Pulmonary artery endothelial cell (primary cell): ENCODE data around the gene RERE. TPM values are rescaled to one million over a fixed set of nuclear protein-coding genes. Genes with fewer than 3 reads are reported as not detected.

Experiments used
- DNase-seq: peaks from one replicate; pipeline ENCODE4 v3.0.0-alpha.2; 2011; ENCODE audit warnings: low read depth, low spot score
- total RNA-seq: library from RNA; depleted of rRNA; stranded (reverse); fragments of >200 nt; gene quantifications from 2 replicates; pipeline ENCODE4 v1.2.3, GENCODE V29; 2014

Gene RERE
- total RNA-seq, 1 donor from 2014 or later: 60.7 TPM

DNA sequence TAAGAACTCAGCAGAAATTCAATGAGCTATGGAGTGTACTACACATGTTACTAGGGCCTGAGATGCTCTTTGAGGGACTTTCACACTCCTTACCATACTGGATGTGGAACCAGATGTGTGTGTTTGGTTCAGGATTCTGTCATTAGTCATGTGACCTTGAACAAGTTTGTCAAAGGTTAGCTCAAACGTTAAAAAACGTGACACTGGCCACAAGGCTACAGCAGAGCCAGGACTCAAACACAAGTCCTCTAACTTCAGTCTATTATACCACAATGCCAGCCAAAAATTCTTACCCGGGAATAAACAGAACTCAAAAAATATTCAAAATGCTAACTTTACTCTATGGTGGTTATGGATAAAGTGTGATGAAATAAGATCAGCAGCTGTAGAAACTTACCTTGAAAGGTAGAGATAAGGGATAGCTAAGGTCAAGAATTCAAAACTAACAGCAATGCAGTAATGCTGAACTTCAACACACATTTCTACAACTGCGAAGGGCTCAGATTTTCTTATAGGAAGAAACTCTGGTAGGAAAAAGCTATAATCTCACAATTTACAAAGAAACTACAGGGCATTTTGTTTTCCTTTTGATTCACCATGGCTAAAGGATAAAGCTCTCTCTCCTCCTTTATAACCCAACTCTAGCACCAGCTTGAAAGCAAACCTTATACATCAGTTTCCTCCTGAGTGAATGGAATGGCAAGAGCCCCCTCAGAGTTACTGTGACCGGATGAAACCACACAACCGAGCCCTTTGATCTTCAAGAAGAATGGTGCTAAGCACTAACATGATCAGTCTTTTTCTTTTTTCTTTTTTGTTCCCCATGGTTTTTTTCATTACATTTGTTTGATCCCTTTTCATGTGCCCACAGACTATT, 265.6 kb downstream of the RERE start:
- no peak for DNase-seq

DNA sequence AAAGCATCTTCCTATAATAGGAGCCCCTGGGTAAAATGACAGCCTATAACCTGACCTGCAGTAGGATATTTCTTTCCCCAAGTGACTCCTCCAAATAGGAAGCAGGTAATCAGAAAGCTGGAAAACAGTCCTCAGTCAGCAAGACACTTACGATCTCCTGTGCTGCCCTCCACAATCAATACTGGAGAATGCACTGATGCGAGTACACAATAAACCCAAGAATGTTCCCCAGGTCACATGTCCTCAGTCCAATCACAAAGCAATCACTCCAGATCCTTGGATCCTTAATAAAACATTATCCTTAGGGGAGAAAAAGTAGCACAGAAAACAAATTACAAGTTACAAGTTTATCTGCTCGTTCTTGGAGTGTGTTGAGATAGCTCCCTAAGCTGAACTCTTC, 266.4 kb downstream of the RERE start:
- DNase-seq: no peak

DNA sequence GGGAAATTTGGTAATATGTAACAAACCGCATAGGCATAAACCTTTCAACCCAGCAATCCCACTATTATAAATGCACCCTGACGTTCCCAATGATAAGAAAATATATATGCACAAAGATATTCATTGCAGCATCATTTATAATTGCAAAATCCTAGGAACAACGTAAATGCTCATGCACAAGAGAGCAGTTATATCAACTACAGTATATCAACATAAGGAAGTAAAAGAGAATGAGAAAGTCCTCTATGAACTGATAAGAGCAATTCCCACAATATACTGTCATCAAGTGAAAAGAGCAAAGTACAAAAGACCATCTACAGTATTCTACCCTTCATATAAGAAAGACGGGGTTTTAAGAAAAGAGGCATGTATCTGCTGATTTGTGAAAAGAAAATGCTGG, 269.6 kb downstream of the RERE start:
- DNase-seq: no peak

DNA sequence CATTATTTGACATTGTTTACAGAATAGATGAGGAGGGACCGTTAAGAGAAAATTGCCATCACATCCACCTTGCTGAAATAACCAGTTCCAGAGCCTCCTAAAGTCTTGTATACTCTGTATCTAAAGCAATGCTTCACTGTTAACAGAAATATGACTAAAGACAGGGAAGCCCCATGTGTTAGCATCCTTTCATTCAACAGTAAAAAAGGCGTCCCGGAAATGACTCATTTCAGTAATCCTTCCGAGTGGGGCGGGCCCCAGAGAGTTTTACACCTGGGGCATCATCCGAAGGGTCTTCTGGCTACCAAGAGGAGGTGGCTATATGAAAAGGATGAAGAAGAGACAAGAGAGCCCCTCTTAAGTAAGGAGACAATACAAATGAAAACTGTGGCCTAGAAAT, 272.4 kb downstream of the RERE start:
- DNase-seq: no peak

DNA sequence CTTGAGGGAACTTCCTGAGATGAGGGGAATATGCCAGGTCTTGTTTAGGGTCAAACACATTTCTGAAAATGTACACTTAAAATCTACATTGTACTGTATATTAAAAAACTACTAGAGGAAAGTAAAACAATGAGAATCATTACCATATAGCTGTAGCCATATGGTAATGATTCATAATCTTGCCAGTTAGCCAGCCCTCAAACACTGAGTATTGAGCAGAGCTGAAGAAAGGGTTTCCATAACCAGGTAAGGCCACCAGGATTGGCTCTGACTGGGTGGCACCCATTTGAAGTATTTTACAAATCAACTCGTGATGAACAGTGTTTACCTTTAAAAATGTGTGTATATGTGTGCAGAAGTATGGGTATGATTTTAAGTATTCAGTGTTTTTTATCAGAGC, 272.8 kb downstream of the RERE start:
- DNase-seq: no peak

DNA sequence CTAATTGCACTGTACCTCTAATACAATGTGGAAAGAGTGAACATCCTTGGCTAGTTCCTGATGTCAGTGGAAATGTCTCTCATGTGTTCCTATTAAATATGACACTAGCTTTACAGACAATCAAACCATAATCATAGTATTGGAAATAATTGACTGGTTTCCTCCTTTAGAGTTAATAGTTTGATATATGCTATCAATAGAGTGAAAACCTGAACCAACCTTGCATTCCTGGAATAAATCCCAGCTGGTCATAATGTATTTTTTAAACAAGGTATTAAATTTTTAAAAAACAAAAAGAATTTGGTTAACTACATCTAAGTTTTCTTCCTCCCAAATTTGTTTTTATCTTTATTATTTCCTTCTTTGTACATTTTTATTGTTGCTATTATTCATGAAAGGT, 273.5 kb downstream of the RERE start:
- DNase-seq: no peak

DNA sequence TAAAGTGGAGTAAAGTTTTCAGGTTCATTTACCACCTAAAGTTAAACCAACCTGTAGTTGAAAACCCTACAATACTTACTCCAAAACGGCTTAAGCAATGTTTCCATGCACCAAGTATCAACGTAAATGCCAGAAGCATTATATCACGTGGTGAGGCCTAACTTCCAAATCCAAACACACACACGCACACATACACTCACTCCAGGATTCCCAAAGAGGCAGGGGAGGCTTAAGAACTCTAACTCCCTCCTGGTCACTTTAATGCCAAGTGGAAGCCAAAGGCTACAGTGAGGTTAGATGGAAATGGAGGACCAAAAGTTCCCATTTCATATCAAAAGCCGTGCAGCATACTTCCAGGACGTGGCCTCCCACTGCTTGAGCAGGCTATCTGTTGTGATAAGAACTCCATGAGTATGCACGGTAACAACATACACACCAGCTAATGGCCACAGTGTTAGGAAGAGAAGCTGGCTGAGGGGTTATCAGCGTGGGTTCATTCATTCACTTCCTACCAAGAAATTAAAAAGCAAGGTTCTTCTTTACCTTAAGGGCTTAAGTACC, 275.4 kb downstream of the RERE start:
- DNase-seq: no peak

DNA sequence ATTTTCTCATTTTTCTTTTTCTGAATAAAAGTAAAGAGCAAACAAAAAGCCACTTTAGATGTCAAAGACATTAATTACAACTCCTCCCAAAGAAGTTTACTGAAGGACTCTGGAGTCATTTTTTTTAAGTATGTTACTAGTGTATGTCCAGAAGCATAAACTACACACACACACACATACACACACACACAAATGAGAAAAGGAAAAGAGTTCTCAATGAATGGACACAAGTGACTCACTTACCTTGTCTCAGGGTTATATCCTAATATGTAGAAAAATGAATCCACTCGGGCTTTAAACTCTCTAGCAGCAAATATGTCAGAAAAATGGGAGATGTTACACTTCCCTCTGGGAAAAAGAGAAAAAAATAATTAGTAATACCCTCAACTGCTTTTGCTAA, 276.5 kb downstream of the RERE start:
- DNase-seq: no peak

DNA sequence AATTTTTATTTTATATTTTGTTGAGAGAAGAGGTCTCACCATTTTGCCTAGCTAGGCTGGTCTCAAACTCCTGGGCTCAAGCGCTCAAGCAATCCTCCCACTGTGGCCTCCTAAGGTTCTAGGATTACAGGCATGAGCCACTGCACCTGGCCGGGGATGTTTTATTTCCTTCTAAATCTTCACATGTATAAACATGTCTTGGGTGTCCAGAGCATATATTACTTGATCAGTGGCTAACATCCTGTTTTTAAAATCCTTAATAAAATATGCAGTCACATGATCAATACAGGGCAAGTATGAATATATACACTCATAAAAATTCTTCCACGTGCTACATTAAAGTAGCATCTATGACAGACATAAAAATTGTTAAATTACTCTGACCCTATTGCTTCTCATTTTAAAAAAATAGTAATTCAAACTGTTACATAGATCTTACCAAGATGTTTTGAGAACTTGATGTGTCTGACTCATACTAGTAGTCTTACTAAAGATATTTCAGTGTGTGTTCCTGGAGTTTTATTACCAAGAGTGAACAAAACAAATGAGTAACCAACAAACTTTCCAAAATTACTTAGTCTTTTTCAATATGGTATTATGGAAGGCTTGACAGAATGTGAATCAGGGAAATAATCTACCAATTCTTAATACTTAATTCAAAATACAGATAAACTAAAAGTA, 277.0 kb downstream of the RERE start:
- no peak for DNase-seq

DNA sequence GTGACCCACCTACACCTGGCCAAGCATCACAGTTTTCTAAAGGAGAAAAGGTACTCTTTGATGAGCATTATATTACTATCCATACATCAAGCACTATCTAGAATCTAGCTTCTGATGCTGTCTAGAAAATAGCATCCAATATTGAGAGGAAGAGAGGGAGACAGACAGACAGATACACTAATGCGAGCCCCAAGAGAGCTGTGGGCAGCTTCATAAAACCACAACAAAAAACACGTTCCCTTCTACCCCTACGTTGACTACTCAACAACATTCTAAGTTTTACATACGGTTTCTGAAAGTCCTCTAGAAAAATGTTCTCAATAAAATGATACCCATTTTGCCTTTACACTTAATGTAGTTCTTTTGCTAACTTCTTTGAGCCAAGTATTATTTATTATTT, 277.8 kb downstream of the RERE start:
- no peak for DNase-seq

DNA sequence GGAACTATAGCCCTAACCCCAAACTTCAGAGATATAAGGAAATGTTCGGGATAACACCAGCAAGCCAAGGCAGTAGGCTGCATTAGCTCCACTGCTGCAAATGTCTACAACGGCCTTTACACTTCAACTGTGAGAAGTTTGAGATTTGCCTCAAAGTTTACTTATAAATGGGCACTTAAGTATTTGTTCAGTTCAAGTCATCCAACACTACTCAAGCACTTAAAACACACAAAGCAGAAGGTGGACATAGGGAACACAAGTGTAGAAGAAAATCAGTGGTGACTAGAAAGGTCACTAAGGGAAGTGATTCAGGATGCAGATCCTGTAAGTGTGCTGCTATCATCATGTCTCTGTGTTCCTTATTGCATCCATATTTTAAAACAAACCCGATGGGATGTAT, 278.9 kb downstream of the RERE start:
- DNase-seq: no peak

DNA sequence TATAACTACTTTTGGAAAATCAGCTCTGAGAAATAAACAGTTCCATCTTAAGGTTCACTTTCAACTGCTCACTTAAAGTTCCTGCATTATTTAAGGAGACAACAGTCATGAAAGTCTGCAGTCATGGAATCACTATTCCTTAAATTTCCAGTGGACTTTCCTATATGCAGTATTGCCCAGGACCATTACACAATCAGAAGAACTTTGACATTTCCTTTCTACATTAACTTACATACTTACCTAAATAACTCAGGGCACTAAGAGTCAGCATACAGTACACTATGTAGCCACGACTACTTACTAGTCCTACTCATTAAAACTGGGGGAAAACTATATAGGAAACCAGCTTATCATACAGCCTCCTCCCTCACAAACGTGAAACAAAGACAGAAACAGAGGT, 279.4 kb downstream of the RERE start:
- DNase-seq: no peak

DNA sequence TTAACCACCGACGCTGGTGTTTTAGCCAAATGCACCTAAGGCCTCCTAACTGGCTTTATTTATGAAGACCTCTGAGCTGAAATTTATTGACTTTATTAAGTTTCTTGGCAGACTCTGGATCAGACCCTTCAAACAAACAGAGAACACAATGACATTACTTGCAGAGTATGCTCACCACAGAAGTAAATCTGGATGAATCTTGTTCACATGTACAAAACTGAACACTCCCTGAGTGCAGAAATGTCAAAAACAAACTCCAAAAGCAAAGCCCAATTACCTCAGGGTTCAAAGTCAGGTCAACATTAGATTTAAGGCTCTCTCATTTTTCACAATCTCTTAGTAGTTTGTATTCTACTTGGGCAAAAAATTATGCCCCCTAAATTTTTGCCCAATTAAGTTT, 280.9 kb downstream of the RERE start:
- DNase-seq: no peak

DNA sequence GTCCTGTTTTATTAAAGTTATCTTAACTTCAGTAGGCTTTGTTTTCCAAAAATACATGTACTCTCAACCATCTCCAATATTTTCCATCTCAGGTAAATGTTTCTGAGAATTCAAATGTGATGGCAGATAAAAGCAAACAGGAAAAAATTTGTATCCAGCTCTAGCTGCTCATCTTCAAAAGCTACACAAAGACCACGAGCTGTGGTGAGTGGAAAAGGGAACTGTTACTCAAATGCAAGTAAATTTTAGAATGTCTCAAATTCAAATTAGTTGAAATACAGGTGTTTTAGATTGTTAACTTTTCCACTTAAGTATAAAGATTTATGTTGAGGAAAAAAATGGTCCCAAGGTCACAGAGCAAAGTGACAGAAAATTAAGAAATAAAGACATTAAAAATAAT, 283.5 kb downstream of the RERE start:
- DNase-seq: no peak

DNA sequence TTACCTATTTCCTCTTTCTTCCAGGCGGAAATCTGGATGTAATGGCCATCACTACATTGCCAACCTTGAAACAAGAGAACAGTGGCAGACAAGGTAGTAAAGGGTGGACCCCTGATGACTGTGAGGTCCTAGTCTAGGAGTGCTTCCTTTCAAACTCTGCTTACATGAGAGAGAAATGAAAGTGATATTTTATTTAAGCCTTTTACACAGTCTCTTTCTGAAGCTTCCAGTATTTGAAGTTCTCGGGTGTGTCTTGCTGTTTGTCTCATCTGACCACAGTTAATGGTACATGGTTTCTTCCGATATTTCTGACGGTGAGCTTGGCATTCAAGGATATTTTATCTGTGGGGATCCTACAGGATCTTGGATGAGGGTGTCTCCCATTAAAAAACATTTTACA, 284.3 kb downstream of the RERE start:
- no peak for DNase-seq

DNA sequence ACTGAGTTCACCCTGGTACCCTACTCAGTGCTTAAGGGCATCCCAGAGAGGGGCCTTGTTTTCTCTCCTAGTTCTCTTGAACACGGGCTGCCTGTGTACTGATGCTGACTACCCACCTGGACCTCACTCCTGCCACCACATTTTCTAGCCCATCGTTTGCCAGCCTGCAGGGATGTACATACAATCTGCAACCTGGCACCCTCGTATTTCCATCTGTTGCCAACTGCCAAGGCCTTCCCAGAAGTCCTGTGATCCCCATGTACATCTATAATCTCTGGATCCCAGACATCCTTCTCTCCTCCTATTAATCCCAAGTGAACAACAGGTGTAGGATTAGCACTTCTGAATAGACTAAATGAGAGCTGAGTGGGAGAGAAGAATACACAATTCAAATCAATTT, 287.5 kb downstream of the RERE start:
- no peak for DNase-seq

DNA sequence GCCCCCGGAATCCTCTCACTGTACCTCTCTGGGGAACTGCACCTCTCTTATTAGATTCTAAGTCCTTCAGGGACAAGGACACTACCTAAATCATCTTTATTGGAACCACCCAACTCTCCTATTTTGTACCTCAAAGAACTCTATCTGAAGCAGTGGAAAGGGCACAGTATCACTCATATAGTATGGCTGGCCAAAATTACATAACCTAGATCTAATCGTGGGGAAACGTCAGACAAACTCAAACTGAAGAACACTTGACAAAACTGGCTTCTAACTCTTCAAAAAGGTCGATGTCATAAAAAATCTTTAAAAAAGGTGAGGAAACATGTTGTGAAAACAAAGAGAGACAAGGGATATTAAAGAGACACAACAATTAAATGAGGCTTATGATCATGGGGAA, 289.5 kb downstream of the RERE start:
- DNase-seq: no peak

DNA sequence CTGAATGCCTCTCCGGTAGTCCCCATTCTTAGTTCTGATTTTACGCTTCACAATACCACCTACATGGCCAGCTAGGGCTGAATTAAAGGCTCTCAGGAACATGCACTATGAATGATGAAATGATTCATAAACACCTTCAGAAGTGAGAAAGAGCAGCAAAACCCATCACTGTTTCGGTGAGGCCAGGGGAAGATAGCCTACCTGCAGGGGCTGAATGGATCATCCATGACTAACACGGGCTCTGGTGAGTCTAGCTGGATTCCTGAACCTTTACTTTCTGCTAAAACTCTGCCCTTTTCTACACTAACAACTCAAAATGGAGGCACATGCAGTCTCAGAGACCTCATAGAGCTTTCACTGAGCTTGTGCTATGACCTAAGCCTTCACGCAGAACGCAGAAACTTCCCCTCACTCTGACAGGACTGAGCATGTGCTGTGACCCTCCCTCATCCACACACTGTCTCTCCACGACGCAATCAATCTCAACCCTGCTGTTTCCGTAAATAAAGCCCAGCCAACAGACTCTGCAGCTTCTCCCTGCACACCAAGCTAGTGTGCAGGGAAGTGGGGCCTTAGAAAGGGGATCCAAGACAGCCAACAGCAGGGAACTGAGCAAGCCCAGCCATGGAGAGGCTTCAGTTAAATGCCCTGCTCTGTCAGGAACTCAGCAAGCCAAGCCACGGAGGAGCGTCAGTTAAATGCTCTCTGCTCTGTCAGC, 291.7 kb downstream of the RERE start:
- peak; percentile 84 for DNase-seq

DNA sequence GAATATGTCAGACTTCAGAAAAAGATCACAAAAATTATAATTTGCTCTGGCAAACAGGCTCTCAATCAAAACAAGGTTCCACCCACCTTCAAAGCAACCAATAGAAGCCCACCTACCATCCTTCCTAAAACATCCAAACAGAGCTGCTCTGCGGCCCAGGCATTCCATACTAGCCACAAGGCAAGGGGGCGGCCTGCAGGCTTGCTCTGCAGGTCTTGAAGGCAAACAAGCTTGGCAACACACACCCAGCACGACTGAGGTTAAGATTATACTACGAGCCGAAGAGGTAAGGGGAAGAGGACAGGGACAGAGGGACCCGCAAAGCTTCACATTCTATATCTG, 292.3 kb downstream of the RERE start:
- no peak for DNase-seq

DNA sequence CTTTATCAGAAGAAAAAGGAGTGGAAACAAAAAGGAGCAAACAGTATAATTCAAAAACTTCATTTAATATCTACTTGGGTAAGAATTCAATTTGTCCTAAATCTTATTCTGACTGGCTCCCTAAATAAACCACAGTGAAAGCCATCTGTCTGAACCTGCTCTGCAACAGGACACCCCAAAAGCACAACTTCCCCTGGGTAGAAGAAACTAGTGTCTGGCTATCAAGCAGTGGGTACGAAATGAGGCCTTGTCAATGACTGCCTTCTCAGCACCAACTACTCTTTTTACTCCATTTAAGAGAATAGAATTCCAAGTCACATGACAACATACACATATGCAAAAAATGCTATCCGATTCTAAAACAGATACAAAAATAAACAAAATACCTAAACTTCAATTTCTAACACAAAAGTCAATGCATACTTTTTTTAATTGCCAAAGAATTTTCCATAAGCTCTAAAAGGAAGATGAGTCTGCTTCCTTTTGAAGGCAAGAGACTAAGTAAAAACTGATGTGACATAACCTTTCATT, 292.7 kb downstream of the RERE start:
- no peak for DNase-seq

DNA sequence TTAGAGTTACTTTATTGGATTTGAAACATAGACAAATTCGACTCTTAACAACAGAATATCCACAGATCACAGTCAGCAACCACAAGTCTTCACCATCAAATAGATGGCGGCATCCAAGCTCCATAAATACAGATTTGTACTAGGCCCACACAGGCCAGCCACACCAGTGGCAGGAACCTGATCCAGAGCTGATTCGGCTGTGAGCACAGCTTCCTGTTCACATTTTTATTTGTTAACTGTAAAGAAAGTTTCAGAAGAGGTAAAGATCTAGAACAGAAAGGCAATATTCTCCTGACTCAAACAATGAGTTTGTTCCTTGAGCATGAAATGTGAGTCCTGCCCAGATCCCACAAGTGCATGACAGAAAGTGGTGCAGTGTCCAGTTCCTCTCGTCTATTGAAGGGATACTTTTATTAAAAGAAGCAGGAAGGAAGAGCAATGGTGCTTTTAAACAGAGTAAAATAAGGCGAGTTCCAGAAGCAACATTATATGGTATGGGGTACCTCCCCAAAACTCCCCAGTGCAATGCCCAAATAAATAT, 293.7 kb downstream of the RERE start:
- DNase-seq: no peak

DNA sequence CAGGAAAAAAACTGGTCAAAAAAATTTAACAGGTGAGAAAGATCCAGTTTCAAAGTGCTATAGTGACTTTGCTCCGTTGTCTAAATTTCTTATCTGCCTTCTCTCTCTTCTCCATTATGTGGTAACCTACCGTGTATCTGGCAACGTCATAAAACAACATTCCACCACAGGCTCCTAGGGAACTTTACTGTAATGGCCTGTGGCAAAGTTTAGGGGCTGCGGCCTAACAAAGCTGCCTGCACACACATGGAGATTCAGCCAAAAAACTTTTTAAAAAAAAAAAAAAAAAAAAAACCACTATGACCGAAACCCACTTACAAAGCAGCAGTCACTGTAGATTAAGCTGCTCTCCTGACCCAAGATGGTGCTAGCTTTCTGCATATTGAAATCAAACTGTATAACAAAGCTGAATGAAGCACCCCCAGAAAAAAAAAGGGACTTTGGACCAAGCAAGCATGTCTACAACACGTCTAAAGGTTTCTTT, 296.9 kb downstream of the RERE start:
- no peak for DNase-seq
